IPS DF 19.7 (cell line): ENCODE results near the gene FAM222B.
"Not testable (repeated sequence)": the region's sequence is repeated elsewhere in the genome, so short reads cannot be mapped to it uniquely, and the experiment has no call there.

ENCODE experiments used
- DNase-seq: peaks from one replicate; pipeline ENCODE4 v3.0.0-alpha.2; 2013; ENCODE audit warnings: low read depth, low spot score

FAM222B gene

DNA sequence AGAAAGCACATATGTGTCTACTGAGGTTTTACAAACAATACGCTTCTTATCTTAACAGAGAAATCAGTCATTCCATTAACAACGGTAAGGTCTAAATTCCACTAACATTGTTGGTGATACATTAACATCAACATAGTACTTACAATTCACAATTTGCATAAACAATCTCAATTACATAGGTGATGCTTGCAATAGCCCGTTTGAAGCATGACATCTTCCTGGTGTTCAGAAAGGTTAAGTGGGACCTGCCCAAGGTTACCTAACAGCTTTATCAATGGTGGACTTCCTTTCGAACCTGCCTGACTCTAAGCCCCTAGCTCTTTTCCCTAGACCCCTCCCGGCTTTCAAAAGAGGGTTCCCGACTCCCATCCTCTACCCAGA is 699 bp downstream of the FAM222B start:
- no peak for DNase-seq

DNA sequence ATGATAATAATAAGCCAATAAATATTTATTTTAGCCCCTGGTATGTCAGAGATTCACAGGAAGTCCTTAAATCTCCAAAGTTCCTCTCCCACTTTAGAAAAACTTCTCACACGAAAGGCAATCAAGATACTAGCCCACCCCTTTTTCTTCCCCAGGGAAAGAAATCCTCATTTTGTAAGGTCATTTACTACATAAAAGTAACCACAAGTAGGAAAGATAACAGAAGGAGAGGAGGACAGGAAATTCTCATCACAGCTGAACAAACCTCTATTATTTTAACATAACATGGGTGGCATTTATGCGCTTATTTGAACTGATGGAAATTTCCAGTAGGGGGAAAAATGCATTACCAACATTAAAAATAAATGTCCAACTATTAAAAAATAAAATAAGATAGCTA is 3.4 kb downstream of the FAM222B start:
- no peak for DNase-seq

DNA sequence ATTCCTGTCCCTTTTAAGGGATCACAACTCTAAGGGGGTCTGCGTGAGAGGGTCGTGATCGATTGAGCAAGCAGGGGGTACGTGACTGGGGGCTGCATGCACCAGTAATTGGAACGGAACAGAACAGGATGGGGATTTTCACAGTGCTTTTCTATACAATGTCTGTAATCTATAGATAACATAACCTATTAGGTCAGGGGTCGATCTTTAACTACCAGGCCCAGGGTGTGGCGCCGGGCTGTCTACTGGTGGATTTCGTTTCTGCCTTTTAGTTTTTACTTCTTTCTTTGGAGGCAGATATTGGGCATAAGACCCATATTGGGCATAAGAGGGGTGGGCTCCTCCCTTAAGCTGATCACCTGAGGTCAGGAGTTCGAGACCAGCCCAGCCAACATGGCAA is 6.0 kb downstream of the FAM222B start:
- DNase-seq: not testable (repeated sequence)

DNA sequence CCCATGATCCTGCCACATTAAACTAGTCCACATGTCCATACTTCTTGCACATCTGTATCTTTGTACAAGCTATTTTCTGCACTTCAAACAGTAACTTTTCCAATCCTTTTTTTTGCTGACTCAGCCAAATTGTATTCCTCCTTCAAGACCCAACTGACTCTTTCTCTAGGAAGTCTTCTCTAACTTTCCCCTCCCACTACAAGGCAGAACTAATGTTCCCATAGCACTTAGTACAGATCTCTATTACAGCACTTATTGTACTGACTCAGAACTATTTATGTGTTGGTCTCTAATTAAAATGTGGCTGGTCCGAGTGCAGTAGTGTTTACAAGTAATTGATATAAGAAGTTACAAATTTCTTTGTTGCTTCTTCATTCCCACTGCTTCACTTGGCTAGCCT is 8.2 kb downstream of the FAM222B start:
- DNase-seq: no peak

DNA sequence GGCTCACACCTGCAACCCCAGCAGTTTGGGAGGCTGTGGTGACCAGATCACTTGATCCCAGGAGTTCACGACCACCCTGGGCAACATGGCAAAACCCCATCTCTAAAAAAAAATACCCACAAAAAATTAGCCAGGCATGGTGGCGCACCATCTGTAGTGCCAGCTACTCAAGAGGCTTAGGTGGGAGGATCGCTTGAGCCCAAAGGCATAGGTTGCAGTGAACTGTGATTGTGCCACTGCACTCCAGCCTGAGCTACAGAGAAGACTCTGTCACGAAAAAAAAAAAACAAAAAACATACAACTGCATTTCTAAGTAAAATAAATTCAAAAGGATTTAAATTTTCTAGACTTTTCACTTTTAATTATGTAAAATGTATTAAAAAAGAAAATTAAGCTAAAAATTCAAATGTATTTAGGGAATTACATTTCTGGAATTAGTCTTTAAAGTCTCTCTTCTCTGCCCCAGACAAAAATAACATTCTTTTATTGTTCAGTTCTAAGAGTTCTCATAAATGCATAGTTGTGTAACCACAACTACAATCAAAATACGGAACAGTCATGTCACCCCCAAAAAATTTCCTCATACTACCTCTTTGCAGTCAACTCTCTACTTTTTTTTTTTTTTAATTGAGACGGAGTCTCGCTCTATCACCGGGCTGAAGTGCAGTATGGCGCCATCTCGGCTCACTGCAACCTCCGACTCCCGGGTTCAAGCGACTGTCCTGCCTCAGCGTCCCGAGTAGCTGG is 14.1 kb downstream of the FAM222B start:
- DNase-seq: no peak

DNA sequence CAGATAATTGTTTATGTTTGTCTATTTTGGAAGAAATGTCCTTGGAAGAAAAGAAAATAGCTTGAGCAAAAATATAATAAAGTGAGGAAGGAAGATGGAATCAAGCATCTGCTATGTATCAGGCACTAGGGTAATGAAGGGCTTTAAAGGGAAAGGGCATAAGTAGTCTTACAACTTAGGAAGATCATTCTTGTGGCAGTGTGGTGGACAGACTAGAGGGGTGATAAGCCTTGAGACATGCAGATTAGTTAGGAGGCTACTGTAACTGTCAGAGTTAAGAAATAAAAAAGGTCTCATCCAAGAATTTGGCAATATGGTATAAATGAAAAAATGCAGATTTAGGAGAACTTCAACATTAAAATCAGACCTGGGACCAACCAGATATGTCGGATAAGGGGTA is 14.9 kb downstream of the FAM222B start:
- no peak for DNase-seq

DNA sequence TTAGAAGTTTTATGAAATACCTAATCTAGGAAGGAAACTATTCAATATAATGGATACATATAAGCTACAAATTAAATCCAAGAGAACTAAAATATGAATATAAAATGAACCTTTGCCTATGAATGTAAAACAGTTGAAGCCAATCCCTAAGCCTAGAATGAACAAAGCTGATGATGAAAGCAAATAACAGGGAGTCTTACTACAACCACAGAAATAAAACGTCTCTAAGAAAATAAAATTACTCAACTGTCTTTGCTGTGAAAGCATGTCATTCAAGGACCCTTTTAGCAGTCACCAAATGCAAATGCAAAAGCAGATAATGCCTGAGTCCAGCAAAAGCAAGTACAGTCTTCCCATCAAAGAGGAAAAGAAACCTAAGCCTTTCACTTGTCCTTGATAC is 23.0 kb downstream of the FAM222B start:
- DNase-seq: no peak

DNA sequence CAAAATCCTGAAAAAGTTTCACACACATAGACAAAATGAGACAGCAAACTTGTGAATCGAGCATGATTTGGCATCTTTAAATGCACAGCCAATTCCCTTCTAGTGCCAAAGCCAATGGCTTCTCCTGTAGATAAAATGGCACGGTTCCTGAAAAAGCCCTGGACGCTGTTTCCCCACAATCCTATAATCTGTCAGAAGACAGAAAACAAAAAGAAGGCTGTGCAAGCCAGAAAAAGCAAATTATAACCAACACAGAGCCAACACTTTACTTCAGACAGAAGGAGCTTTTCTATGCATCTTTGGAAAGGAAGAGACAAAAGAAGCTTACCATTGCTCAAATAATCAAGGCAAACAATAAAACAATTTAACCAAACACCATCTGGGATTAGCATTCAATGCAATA is 23.8 kb downstream of the FAM222B start:
- no peak for DNase-seq

DNA sequence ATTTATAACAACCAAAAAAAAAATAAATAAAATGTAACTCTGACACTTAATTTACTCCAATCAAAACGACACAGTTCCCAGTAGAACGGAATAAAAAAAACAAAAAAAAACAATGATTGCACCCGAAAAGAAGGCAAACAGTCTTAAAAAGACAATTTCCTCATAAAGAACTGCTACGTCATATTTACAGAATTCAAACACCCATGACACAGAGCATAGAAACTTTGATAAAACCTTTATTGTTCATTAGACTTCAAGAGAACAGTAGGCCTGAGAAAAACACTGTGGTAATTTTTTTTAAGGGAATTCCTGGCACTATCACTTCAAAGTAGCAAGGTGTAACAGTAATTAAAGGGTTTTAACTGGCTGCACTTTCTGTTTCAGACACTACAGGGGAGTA is 26.1 kb downstream of the FAM222B start:
- DNase-seq: no peak

DNA sequence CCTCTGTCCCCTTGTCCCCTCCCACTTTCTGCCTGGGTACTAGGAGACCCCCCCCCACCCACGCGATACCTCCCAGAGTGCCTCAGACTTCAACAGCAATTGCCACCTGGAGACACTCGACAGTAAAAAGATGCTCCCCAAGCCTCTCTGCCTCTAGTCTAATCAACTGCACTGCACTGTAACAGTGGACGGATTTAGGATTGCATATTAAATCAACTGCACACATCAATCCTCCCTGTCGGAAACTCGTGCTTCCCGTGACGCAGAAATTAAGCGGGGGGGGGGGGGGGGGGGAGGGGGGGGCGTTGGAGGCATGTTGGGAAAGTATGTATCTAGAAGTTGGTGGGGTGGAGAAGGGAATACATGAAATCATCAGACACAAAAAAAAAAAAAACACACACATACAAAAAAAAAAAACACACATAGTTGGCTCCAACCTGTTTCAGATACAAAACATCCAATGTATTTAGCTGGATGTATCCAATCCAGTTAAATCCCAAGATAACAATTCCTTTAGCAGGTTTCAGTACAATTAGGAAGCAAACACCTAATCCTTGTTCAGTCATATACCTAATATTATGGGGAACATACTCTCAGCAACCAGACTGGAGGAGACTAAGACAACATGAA is 29.7 kb downstream of the FAM222B start:
- DNase-seq: no peak

DNA sequence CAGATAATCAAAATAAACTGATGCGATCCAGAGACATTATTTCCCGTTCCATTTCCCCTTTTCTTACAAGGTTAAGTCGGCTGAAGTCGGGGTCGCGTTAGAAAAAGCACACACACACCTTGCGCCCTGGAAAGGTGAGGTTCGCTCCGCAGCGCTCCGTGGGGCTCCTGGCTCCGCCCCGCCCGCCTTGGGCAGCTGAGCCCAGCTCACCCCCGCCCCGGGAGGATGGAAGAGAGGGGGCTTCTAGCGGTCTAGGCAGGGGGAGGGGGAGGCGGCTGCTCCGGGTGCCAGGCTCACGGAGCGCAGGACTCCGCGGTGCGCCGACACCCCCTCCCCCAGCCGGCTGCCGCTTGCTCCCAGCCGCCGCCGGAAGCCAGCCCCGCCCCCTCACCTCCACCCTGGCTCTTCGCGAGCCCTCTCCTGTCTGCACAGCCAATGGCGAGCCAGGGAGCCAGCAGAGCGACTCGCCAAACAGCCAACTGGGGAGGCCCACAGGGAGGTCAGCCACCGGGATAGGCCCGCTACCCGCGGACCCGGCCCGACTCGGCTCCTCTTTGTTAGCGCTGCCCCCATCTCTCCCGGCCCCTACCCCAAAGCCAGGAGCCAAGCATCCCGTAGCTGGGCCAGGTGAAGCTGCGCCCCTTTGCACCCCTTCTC is 30.4 kb downstream of the FAM222B start:
- DNase-seq: peak; percentile 95

DNA sequence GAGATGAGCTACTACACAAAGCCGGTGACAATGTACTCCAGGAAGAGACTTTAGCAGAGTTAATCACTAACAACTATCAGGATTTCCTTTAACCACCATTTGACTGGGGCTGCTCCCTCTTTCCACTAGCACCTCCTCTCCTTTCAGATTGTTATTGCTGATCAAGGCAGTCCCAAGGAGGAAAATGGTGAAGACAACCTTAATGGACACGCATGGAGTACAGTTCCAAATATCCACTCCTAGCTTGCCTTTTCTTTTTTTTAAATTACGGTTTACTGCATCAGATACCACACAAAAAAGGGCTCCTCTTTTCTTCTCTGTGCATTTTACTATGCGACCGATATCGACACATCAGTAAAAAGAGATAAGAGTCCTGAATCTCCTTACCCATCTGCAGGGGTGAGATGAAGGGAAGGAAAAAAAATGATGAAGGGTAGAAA is 30.9 kb downstream of the FAM222B start:
- DNase-seq: no peak

DNA sequence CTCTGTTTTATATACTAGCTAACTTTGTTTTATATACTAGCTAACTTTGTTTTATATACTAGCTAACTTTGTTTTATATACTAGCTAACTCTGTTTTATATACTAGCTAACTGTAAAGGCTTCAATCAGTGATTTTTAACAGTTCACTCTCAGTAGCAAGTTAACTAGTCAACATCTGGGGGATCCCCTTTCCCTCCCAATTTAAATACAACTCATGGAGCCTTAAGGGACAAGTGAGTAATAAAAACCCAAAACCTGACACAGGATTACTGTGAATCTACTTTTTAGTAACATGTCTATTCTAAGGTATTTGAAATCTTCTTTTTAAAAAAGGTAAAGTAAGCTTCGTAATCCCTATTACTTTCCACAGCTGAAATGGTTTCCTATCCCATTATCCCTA is 32.2 kb downstream of the FAM222B start:
- no peak for DNase-seq

DNA sequence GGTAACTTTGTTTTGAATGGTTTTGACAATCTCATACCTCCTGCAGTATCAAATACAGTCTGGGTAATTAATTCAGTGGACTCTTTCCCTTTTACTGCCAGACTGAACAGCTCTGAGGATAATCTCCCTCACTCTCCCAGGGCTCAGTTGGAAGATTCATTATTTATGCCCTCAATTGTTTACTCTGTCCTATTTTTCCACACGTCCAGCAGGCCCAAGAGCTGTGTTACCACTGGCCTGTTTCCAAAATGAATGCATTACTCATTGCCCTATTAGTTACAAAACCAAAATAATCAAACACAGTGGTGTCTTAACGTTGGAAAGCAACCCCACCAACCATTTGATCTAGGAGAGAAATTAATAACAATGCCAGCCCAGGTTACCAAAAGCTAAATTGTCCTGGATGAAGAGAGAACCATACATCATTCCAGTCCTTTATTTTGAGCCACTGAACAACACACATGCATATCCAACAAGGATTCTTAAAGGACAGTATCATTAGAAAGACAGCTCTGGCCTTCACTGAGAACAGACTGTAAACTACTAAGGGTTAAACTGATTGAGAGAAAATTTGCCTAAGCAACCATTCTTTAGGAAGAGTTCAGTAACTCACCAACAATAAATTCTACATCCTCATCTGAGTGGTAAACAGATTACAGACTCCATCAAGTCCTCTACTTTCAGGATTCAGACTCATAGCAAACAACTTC is 34.5 kb downstream of the FAM222B start:
- no peak for DNase-seq

DNA sequence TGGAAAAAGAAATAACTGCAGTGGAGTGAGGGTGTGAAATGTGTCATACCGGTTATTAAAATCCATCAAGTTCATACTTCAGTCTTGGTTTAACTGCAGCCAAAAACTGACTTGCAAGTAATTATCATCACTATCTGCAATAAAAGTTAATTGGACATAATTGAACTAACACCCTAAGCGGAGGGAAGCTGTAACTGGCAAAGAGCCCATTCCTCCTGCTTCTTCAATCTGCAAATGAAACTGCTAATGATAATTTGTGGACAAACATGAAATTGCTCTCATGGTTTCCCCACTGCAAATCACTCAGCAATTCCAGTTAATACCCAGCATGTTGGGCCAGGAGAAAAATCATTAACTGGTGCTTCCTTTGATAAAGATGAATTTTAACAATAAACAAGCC is 46.5 kb downstream of the FAM222B start:
- DNase-seq: no peak

DNA sequence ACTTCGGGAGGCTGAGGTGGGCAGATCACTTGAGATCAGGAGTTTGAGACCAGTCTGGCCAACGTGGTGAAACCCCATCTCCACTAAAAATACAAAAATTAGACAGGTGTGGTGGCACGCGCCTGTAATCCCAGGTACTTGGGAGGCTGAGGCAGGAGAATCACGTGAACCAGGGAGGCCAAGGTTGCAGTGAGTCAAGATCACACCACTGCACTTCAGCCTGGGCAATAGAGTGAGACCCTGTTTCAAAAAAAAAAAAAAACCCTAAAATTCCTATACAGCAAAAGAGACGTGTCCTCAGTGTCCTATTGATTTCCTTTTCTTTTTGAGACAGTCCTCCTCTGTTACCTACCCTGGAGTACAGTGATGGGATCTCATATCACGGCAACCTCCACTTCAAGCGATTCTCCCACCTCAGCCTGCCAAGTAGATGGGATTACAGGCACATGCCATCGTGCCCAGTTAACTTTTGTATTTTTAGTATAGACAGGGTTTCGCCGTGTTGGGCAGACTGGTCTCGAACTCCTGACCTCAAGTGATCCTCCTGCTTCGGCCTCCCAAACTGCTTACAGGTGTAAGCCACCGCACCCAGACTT is 47.6 kb downstream of the FAM222B start:
- DNase-seq: not testable (repeated sequence)

DNA sequence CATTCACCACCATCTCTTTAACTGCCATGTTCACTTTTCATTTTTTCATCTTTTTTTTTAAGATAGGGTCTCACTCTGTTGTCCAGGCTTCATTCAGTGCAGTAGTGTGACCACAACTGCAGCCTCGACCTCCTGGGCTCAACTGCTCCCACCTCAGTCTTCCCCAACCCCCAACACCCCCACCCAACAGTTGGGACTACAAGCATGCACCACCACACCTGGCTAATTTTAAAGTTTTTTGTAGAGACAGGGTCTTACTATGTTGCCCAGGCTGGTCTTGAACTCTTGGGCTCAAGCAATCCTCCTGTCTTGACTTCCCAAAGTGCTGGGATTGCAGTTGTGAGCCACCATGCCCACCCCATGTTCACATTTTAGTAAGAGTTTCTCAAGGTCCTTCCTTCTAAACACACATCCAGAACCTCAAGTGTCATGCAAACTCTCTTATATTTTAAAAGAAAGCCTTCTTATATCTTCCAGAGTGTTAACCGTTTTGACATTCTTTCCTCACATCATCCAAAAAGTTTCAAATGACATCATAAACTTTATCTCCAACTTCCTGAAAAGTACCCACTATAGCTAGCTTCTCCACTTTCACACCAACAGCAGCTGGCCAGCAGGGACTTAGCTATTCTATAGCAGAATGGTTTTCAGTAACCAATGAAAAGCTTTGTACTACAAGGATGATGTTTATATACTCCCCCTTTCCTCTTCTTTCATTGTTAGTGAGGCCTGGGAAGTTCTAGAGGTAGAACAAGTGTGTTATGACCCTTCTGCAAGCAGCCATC is 49.5 kb downstream of the FAM222B start:
- DNase-seq: no peak

DNA sequence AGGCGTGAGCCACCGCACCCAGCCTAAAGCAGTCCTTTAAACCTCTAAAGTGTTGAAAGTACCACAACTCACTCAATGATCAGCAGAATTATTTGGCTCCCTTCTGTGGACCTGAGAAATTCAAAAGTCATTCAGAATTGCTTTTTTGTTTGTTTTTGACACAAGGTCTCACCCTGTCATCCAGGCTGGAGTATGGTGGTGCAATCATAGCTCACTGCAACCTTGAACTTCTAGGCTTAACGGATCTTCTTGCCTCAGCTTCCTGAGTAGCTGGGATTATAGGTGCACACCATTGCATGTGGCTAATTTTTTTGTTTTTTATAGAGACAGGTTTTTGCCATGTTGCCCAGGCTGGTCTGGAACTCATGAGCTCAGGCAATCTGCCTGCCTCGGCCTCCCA is 54.5 kb downstream of the FAM222B start:
- no peak for DNase-seq

DNA sequence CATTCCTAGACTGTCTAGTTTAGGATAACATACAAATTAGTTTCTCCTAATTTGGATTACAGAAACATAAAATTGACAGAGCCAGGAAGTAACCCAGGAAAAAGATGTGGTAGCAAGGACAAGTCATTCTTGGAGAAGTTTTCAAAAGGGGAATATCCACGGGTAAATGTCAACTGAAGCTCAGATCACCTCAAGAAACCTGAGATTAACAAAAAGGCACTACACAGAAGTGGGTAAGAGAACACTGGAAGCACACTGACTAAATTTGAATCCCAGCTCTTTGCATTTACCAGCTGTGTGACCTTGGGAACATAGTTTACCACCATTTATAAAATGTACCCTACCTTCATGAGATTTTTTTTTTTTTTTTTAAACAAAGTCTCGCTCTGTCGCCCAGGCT is 59.4 kb downstream of the FAM222B start:
- DNase-seq: no peak

DNA sequence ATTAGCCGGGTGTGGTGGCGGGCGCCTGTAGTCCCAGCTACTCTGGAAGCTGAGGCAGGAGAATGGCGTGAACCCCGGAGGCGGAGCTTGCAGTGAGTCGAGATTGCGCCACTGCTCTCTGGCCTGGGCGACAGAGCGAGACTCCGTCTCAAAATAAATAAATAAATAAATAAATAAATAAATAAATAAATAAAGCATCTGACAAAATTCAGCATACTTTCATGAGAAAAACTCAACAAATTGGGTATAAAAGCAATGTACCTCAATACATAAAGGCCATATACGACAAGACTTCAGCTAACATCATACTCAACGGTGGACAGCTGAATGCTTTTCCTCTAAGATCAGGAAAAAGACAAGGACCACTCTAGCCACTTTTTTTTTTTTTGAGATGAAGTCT is 63.0 kb downstream of the FAM222B start:
- not testable (repeated sequence) for DNase-seq

DNA sequence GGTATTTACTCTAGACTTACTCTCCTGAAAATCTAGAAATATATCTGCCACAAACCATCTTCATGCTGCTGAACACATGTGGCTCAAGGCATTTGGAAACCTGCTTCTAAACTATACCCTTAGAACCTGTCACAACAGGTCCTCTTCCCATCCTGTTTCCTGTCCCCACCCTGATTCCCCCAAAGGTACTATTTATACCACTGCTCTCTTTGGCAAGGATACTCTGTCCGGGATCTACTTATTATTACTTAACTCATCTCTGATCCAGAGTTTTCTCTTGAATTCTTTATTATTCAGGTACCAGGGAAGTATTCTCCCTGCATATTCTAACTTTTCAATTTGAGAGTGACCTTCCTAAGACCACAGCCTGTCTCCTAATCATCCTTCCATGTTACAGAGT is 65.4 kb downstream of the FAM222B start:
- DNase-seq: no peak
